Heart right ventricle (tissue), 16 donors: ENCODE results near the gene ULK1. TPM values are rescaled to one million over a fixed set of nuclear protein-coding genes. Genes with fewer than 3 reads are reported as not detected.

Source experiments
- ATAC-seq, 8 donors: fragments of 200-7000 bp; cut with Tn5 transposase; one replicate each; pipeline ENCODE4 v1.9.1; 2020; ENCODE audit warnings: mild to moderate bottlenecking in 8 of 8, moderate library complexity in 8 of 8, moderate number of reproducible peaks in 1 of 8
- DNase-seq, 2 donors: peaks; one replicate each; pipeline ENCODE4 v3.0.0-alpha.2; 2020
- H3K27ac ChIP-seq, 10 donors: fragments of 200-600 bp; sonication (generic) in 2 of 10; one replicate each; pipeline versions ENCODE4 v1.5.0 to v1.8.0; 2020 to 2022; ENCODE audit warnings: mild to moderate bottlenecking in 3 of 10
- H3K27me3 ChIP-seq, 7 donors: fragments of 200-600 bp; one replicate each; pipeline ENCODE4 v1.8.0; 2021 to 2022; ENCODE audit warnings: mild to moderate bottlenecking in 2 of 7
- H3K36me3 ChIP-seq, 9 donors: fragments of 200-600 bp; sonication (generic) in 1 of 9; one replicate each; pipeline versions ENCODE4 v1.5.0 to v1.8.0; 2020 to 2022; ENCODE audit warnings: mild to moderate bottlenecking in 2 of 9
- H3K4me1 ChIP-seq, 9 donors: fragments of 200-600 bp; sonication (generic) in 1 of 9; one replicate each; pipeline versions ENCODE4 v1.5.0 to v1.8.0; 2020 to 2022; ENCODE audit warnings: mild to moderate bottlenecking in 4 of 9
- H3K4me3 ChIP-seq, 10 donors: fragments of 200-600 bp; sonication (generic) in 2 of 10; one replicate each; pipeline versions ENCODE4 v1.5.0 to v1.8.0; 2020 to 2022; ENCODE audit warnings: mild to moderate bottlenecking in 7 of 10, moderate library complexity in 2 of 10
- H3K9me3 ChIP-seq, 11 donors: fragments of 200-600 bp in 10 of 11; sonication (generic) in 2 of 11; one replicate each; pipeline versions ENCODE4 v1.5.0 to v1.8.0; 2013 to 2022; ENCODE audit warnings: mild to moderate bottlenecking in 2 of 11, control low read depth in 1 of 11, moderate library complexity in 1 of 11
- WGBS, 2 donors: extraction: QIAGEN DNeasy Blood & Tissue Kit; methylation state at CpG; one replicate each; pipeline ENCODE4 v1.1.7; 2013; ENCODE audit warnings: inconsistent platforms in 1 of 2; 5-methylcytosine and 5-hydroxymethylcytosine counted together
- intact Hi-C, 10 donors: fragments of 100-400 bp; cut with DNase I; formaldehyde crosslinking; loops; one replicate each; pipeline versions ENCODE4 v1.11.1 to v1.14.2; 2022
- polyA plus RNA-seq, 2 donors: library from polyadenylated mRNA; stranded (reverse); fragments of 200-250 nt; gene quantifications; one replicate each; pipeline ENCODE4 v1.2.3, GENCODE V29; 2013
- total RNA-seq, 10 donors: library from RNA; stranded (reverse); fragmentation: NEBNext Ultra II Directional in 3 of 10; extraction: Animal tissue kit (Norgen Biotek cat#: 25700) in 3 of 10; gene quantifications; one replicate each; pipeline versions ENCODE4 v1.2.1 to v1.2.4, GENCODE V29; 2021 to 2023
- TF ChIP-seq, protein P1 (sequence below), 9 donors: fragments of 200-600 bp; sonication (generic) in 2 of 9; IDR thresholded peaks; one replicate each; pipeline versions ENCODE4 v1.5.0 to v1.8.0; 2021 to 2022; ENCODE audit warnings: antibody characterized with exemption in 9 of 9, mild to moderate bottlenecking in 5 of 9, moderate library complexity in 1 of 9
- donor health status: Arrhythmogenic right ventricular cardiomyopathy.
- donor health status: ischemic (EF 13 %, LVEDD 7.1; RV severe dilation, severe dysfunction).
- donor health status: healthy with polysubstance abuse.
- donor health status: DM: no; HTN: yes; CAD: no.
- donor health status: DM: no; HTN: no; CAD: no.
- donor health status: ischemic (EF 25% LVEDD 6.9; RV normal size, moderate dysfunction).
- donor health status: ischemic (EF 25% LVEDD 5.7; RV mildly dilated, moderate dysfunction).
- donor health status: healthy.
- donor health status: DM: yes; HTN: yes; CAD: no.
- donor health status: Ischemic cardiomyopathy.
- donor health status: ischemic (EF 35%, LVEDD 5.7; RV mildly dilated, moderate dysfunction).
- donor health status: nonischemic (EF 11% LVEDD 7.7; RV severe dilation, severe dysfunction).
- donor health status: DM: yes; HTN: yes; CAD: no.
- donor health status: PGD.
- donor health status: ischemic (EF 29% LVEDD 5.4; RV normal size, mild dysfunction).
- donor health status: nonischemic (EF 23%, LVEDD 6.1; RV moderate dilation, normal function).

ULK1 gene
- total and polyA plus RNA-seq, 12 donors, result 10.7 to 77.7 (median 48.6) TPM

- Histone ChIP-seq H3K27ac (peak within 1 kb of the TSS; percentile 88 to 96 (median 92)), H3K36me3 (peaks cover 0 to 33% (median 22%) of the 10 kb centered on the region in 9 donors), H3K4me3 (peak within 1 kb of the TSS; percentile 52 to 98 (median 80)), H3K4me1 (peaks cover 5 to 34% (median 21%) of the 10 kb centered on the region in 9 donors), H3K9me3 (no peaks in the 10 kb centered on the region), H3K27me3 (no peaks in the 10 kb centered on the region)
- TF ChIP-seq, protein P1, sequence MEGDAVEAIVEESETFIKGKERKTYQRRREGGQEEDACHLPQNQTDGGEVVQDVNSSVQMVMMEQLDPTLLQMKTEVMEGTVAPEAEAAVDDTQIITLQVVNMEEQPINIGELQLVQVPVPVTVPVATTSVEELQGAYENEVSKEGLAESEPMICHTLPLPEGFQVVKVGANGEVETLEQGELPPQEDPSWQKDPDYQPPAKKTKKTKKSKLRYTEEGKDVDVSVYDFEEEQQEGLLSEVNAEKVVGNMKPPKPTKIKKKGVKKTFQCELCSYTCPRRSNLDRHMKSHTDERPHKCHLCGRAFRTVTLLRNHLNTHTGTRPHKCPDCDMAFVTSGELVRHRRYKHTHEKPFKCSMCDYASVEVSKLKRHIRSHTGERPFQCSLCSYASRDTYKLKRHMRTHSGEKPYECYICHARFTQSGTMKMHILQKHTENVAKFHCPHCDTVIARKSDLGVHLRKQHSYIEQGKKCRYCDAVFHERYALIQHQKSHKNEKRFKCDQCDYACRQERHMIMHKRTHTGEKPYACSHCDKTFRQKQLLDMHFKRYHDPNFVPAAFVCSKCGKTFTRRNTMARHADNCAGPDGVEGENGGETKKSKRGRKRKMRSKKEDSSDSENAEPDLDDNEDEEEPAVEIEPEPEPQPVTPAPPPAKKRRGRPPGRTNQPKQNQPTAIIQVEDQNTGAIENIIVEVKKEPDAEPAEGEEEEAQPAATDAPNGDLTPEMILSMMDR (IDR thresholded peaks at IDR 0.05), result peak in 2 of 9 donors; percentile 14 to 24
- intact Hi-C loops, result loop anchor here in 5 of 10 donors (1.0 to 5.0 kb wide), 5 partner anchors 20 to 97 kb away; partner anchors contain the start of genes ULK1 (in 2 of the 5) and EP400 (in 1 of the 5)
- ATAC-seq, result peak; percentile 90 to 96 (median 95)
- DNase-seq, result peak; percentile 95 to 97
- 0% methylated on average over 71 to 84 of the region's 84 CpGs for WGBS, 2 donors
Observed at GRCh38 chr12:131928711-131929580, 34.5 kb downstream of the ULK1 start, which contains the start of gene PUS1. PUS1 (plus strand) TSS chr12:131929276; CDS start chr12:131929723, 447 bp downstream.

DNA sequence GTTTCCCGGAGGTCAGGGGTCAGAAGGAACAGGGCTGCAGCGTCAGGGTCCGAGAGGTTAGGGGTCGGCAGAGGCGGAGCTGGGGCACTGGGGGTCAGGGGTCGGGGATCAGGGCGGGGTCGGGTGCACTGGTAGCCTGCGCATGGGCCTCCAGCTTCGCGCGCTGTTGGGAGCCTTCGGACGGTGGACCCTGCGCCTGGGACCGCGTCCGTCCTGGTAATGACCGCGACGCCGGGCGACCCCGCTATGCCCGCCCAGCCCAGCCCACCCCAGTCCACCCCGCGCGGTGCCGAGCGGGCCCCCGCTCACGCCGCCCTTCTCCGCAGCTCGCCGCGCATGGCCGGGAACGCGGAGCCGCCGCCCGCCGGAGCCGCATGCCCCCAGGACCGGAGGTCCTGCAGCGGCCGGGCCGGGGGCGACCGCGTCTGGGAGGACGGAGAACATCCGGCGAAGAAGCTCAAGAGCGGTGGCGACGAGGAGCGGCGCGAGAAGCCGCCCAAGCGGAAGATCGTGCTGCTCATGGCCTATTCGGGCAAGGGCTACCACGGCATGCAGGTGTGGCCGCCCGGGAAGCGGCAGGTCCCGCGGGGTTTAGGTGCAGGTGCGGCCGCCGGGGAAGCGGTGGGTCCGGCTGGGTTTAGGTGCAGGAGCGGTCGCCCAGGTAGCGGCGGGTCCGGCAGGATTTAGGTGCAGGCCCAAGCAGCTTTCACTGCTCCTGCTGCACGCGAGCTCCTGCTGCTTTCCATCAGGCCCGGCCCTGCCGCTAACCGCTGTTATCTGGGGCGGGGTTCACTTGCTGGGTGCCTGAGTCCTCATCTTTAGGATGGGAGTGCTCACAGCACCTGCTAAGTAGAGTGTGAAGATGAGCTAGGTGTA is 35.4 kb downstream of the ULK1 start:
- Histone ChIP-seq H3K4me1 (peaks cover 5 to 26% (median 14%) of the 10 kb centered on the region in 9 donors), H3K4me3 (peak overlapping the region; percentile 52 to 98 (median 79)), H3K27ac (peak overlapping the region in 9 of 10 donors; percentile 45 to 96 (median 90)), H3K9me3 (no peaks in the 10 kb centered on the region), H3K27me3 (no peaks in the 10 kb centered on the region), H3K36me3 (peaks cover 0 to 42% (median 23%) of the 10 kb centered on the region in 9 donors)
- WGBS, 2 donors, result 1 to 2% methylated on average over 77 to 87 of the region's 87 CpGs
- DNase-seq (no peak), ATAC-seq (peak in 5 of 8 donors; percentile 2 to 19 (median 8))
- TF ChIP-seq, protein P1 (IDR thresholded peaks at IDR 0.05), result no peak
- intact Hi-C loops, result loop anchor here in 7 of 10 donors (1.0 to 5.0 kb wide), 6 partner anchors 17 to 98 kb away; partner anchors contain the start of genes ULK1 (in 2 of the 7) and EP400 (in 1 of the 7)

DNA sequence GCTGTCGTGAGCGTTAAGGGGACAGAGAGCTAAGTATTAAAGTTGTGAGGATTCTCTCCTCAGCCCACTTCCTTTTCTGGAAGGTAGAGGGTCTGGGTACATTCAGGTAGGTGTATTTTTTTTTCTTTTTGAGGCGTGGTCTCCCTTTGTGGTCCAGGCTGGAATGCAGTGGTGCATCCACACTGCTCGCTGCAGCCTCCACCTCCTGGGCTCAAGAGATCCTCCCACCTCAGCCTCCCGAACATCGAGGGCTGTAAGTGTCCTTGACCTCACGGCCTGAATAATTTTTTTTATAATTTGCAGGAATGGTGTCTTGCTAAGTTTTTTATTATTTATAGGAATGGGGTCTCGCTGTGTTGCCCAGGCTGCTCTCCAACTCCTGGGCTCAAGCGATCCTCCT is 36.1 kb downstream of the ULK1 start:
- intact Hi-C loops, result loop anchor here in 2 of 10 donors (2.0 to 5.0 kb wide), 2 partner anchors 16 to 33 kb away; no protein-coding TSS in a partner anchor
- WGBS, 2 donors, result 83 to 87% methylated on average over 9 of the region's 9 CpGs
- Histone ChIP-seq H3K27ac (peak overlapping the region in 1 of 10 donors; percentile 82), H3K27me3 (no peaks in the 10 kb centered on the region), H3K4me3 (peak overlapping the region in 9 of 10 donors; percentile 52 to 98 (median 83)), H3K4me1 (peaks cover 5 to 22% (median 12%) of the 10 kb centered on the region in 9 donors), H3K36me3 (peaks cover 0 to 48% (median 24%) of the 10 kb centered on the region in 9 donors), H3K9me3 (no peaks in the 10 kb centered on the region)
- DNase-seq, result no peak
- no peak for ATAC-seq
- TF ChIP-seq, protein P1 (IDR thresholded peaks at IDR 0.05), result no peak
